HG03103 (cell line): ENCODE measurements around the gene ABITRAM.
"Not testable (repeated sequence)": the region's sequence is repeated elsewhere in the genome, so short reads cannot be mapped to it uniquely, and the experiment has no call there.

Experiments
- ATAC-seq: cut with Tn5 transposase; IDR thresholded peaks from one replicate; pipeline ENCODE4 v1.9.1; 2021; ENCODE audit warnings: low read depth; ENCODE audit not compliant: unreplicated experiment

ABITRAM gene

GRCh38 chr9:108934323-108934893, at the start of gene ABITRAM:
Gene ABITRAM (plus strand): TSS chr9:108934400. CDS start chr9:108934487, 87 bp downstream.
- ATAC-seq: peak; percentile 77

GRCh38 chr9:108884701-108885100, 49.5 kb upstream of the ABITRAM start:
- no peak for ATAC-seq

GRCh38 chr9:108885643-108886348, 48.4 kb upstream of the ABITRAM start:
- peak; percentile 98 for ATAC-seq

- ATAC-seq: not testable (repeated sequence)
These were observed 47.5 kb upstream of the ABITRAM start for GRCh38 chr9:108886594-108887271.

- ATAC-seq: no peak
These were observed 44.5 kb upstream of the ABITRAM start for GRCh38 chr9:108889649-108890067.

- no peak for ATAC-seq
These were observed 39.8 kb upstream of the ABITRAM start for GRCh38 chr9:108894225-108894997.

- ATAC-seq: no peak
These were observed 36.7 kb upstream of the ABITRAM start for GRCh38 chr9:108897324-108898096.

- ATAC-seq: not testable (repeated sequence)
These were observed 35.0 kb upstream of the ABITRAM start for GRCh38 chr9:108899023-108899695.

- no peak for ATAC-seq
These were observed 34.0 kb upstream of the ABITRAM start for GRCh38 chr9:108900176-108900575.

GRCh38 chr9:108903420-108904103, 30.6 kb upstream of the ABITRAM start:
- no peak for ATAC-seq

- no peak for ATAC-seq
These were observed 30.0 kb upstream of the ABITRAM start for GRCh38 chr9:108904161-108904560.

- ATAC-seq: no peak
These were observed 28.7 kb upstream of the ABITRAM start for GRCh38 chr9:108905494-108905893.

- ATAC-seq: no peak
These were observed 23.8 kb upstream of the ABITRAM start for GRCh38 chr9:108910402-108910801.

- ATAC-seq: no peak
These were observed 23.3 kb upstream of the ABITRAM start for GRCh38 chr9:108910914-108911313.

- no peak for ATAC-seq
These were observed 22.4 kb upstream of the ABITRAM start for GRCh38 chr9:108911820-108912219.

- no peak for ATAC-seq
These were observed 20.8 kb upstream of the ABITRAM start for GRCh38 chr9:108913391-108913790.

GRCh38 chr9:108919517-108919916, 14.7 kb upstream of the ABITRAM start:
- ATAC-seq: no peak

- not testable (repeated sequence) for ATAC-seq
These were observed 13.8 kb upstream of the ABITRAM start for GRCh38 chr9:108920401-108920800.

- ATAC-seq: no peak
These were observed 13.0 kb upstream of the ABITRAM start for GRCh38 chr9:108921200-108921599.
